HFFc6 (cell line): Measurements from ENCODE around the gene CYTH4. TPM values are rescaled to one million over a fixed set of nuclear protein-coding genes. Genes with fewer than 3 reads are reported as not detected.
"Not testable (repeated sequence)": the region's sequence is repeated elsewhere in the genome, so short reads cannot be mapped to it uniquely, and the experiment has no call there.

Experiments used
- DNase-seq: peaks from one replicate; pipeline ENCODE4 v3.0.0-alpha.2; 2018
- H3K27ac Mint-ChIP-seq: 2 replicates; pipeline ENCODE4 v1.8.0; 2020; ENCODE audit warnings: mild to moderate bottlenecking, mixed read lengths
- H3K27me3 Mint-ChIP-seq: 2 replicates; pipeline ENCODE4 v1.8.0; 2021; ENCODE audit warnings: mild to moderate bottlenecking, moderate library complexity, mixed read lengths; ENCODE audit not compliant: insufficient read depth
- H3K36me3 Mint-ChIP-seq: 2 replicates; pipeline ENCODE4 v1.8.0; 2021; ENCODE audit warnings: low read depth, mixed read lengths
- H3K4me1 Mint-ChIP-seq: 2 replicates; pipeline ENCODE4 v1.8.0; 2020; ENCODE audit warnings: low read depth, mixed read lengths
- H3K4me3 Mint-ChIP-seq: 2 replicates; pipeline ENCODE4 v1.8.0; 2020; ENCODE audit warnings: mild to moderate bottlenecking, moderate library complexity, mixed read lengths
- H3K9me3 Mint-ChIP-seq: 2 replicates; pipeline ENCODE4 v1.8.0; 2020; ENCODE audit warnings: mild to moderate bottlenecking, mixed read lengths
- CTCF ChIP-seq: fragments of 200-600 bp; sonication (generic); IDR thresholded peaks from 2 replicates; pipeline ENCODE4 v1.5.0; 2021; ENCODE audit warnings: antibody characterized with exemption, mild to moderate bottlenecking
- long read RNA-seq: library from polyadenylated mRNA; unstranded; transcript quantifications from one replicate; pipeline ENCODE4 v2.0.0, GENCODE V29; 2019
- total RNA-seq, 6 experiments: library from RNA; stranded (reverse); fragmentation: NEBNext Ultra II Directional; extraction: Animal tissue kit (Norgen Biotek cat#: 25700); gene quantifications; 2 replicates in 1 of 6; 3 replicates in 5 of 6; pipeline ENCODE4 v1.2.3, GENCODE V29; 2021

The CYTH4 gene
- under 1 TPM in 1 of 6 experiments, not detected in 5; 0.28 TPM for total RNA-seq
- long read RNA-seq, result 0 reads

- TF ChIP-seq CTCF, result no peak
- H3K27ac Mint-ChIP-seq, result no peak within 1 kb of the TSS
- no peak within 1 kb of the TSS for H3K4me3 Mint-ChIP-seq
- H3K27me3 Mint-ChIP-seq, result peaks cover 17% of the 10 kb centered on the region
- no peak for DNase-seq
- H3K9me3 Mint-ChIP-seq, result no peaks in the 10 kb centered on the region
- H3K4me1 Mint-ChIP-seq, result peaks cover 25% of the 10 kb centered on the region
- no peaks in the 10 kb centered on the region for H3K36me3 Mint-ChIP-seq
These were observed at the start of gene CYTH4 for GRCh38 chr22:37282385-37282677. Gene CYTH4 (plus strand): TSS chr22:37282508. CDS start chr22:37282570, 62 bp downstream.

GRCh38 chr22:37233371-37233750, 48.9 kb upstream of the CYTH4 start:
- peaks cover 33% of the 10 kb centered on the region for H3K4me1 Mint-ChIP-seq
- not testable (repeated sequence) for H3K27ac Mint-ChIP-seq, H3K36me3 Mint-ChIP-seq, DNase-seq, H3K9me3 Mint-ChIP-seq, H3K4me3 Mint-ChIP-seq
- H3K27me3 Mint-ChIP-seq, result peaks cover 11% of the 10 kb centered on the region

GRCh38 chr22:37233751-37234631, 48.3 kb upstream of the CYTH4 start:
- H3K36me3 Mint-ChIP-seq, result no peaks in the 10 kb centered on the region; the same call in 1 of the 2 replicates
- DNase-seq, result no peak
- H3K9me3 Mint-ChIP-seq, result no peaks in the 10 kb centered on the region
- H3K4me3 Mint-ChIP-seq, result no peak overlapping the region
- no peak for TF ChIP-seq CTCF
- H3K4me1 Mint-ChIP-seq, result peaks cover 26% of the 10 kb centered on the region
- H3K27ac Mint-ChIP-seq, result no peak overlapping the region
- peaks cover 11% of the 10 kb centered on the region for H3K27me3 Mint-ChIP-seq

- TF ChIP-seq CTCF, result no peak
- Mint-ChIP-seq H3K4me3 (no peak overlapping the region), H3K27me3 (peaks cover 11% of the 10 kb centered on the region), H3K27ac (no peak overlapping the region), H3K4me1 (peaks cover 16% of the 10 kb centered on the region), H3K36me3 (no peaks in the 10 kb centered on the region; the same call in 1 of the 2 replicates), H3K9me3 (no peaks in the 10 kb centered on the region)
- no peak for DNase-seq
These were observed 47.3 kb upstream of the CYTH4 start for GRCh38 chr22:37234736-37235711.

GRCh38 chr22:37235897-37236607, 46.3 kb upstream of the CYTH4 start:
- H3K4me3 Mint-ChIP-seq, result no peak overlapping the region
- TF ChIP-seq CTCF, result no peak
- DNase-seq, result no peak
- H3K27me3 Mint-ChIP-seq, result peaks cover 11% of the 10 kb centered on the region
- no peaks in the 10 kb centered on the region for H3K9me3 Mint-ChIP-seq
- peaks cover 6% of the 10 kb centered on the region for H3K4me1 Mint-ChIP-seq
- no peak overlapping the region; the same call in 1 of the 2 replicates for H3K27ac Mint-ChIP-seq
- no peaks in the 10 kb centered on the region for H3K36me3 Mint-ChIP-seq
